H9 (cell line): ENCODE data around the gene SPTY2D1. TPM values are rescaled to one million over a fixed set of nuclear protein-coding genes. Genes with fewer than 3 reads are reported as not detected.

ENCODE experiments used
- DNase-seq: peaks from one replicate; pipeline ENCODE4 v3.0.0-alpha.2; 2017
- H2AFZ ChIP-seq: one replicate; pipeline ENCODE4 v1.6.1; 2013; ENCODE audit warnings: mild to moderate bottlenecking, low read length, control low read depth, moderate library complexity
- H2AK5ac ChIP-seq: 2 replicates; pipeline ENCODE4 v1.6.1; 2013; ENCODE audit warnings: low read length, control low read depth, mixed read lengths; ENCODE audit not compliant: insufficient read length
- H2BK120ac ChIP-seq: one replicate; pipeline ENCODE4 v1.6.1; 2013; ENCODE audit warnings: low read depth, mild to moderate bottlenecking, low read length, control low read depth, inconsistent platforms; ENCODE audit not compliant: poor library complexity, severe bottlenecking
- H2BK12ac ChIP-seq: 2 replicates; pipeline ENCODE4 v1.6.1; 2013; ENCODE audit warnings: low read length, control low read depth, mixed read lengths, low read depth; ENCODE audit not compliant: insufficient read length
- H2BK15ac ChIP-seq: 2 replicates; pipeline ENCODE4 v1.6.1; 2013; ENCODE audit warnings: low read depth, low read length, control low read depth
- H2BK20ac ChIP-seq: one replicate; pipeline ENCODE4 v1.6.1; 2013; ENCODE audit warnings: low read depth, mild to moderate bottlenecking, low read length, control low read depth, inconsistent platforms; ENCODE audit not compliant: poor library complexity, severe bottlenecking
- H2BK5ac ChIP-seq: 2 replicates; pipeline ENCODE4 v1.6.1; 2013; ENCODE audit warnings: low read length, control low read depth, mixed read lengths; ENCODE audit not compliant: insufficient read length
- H3K14ac ChIP-seq: 2 replicates; pipeline ENCODE4 v1.6.1; 2013; ENCODE audit warnings: low read length, control low read depth; ENCODE audit not compliant: insufficient read depth
- H3K18ac ChIP-seq: 2 replicates; pipeline ENCODE4 v1.6.1; 2013; ENCODE audit warnings: low read depth, mild to moderate bottlenecking, mixed read lengths, low read length, control low read depth; ENCODE audit not compliant: insufficient read length
- H3K23ac ChIP-seq: 2 replicates; pipeline ENCODE4 v1.6.1; 2013; ENCODE audit warnings: low read length, control low read depth, mixed read lengths, low read depth; ENCODE audit not compliant: insufficient read length
- H3K23me2 ChIP-seq: 2 replicates; pipeline ENCODE4 v1.6.1; 2013; ENCODE audit warnings: low read depth, mild to moderate bottlenecking, mixed read lengths, low read length, control low read depth; ENCODE audit not compliant: insufficient read length, poor library complexity, severe bottlenecking
- H3K27ac ChIP-seq: 2 replicates; pipeline ENCODE4 v1.5.1; 2013; ENCODE audit warnings: low read length, control low read depth, mixed read lengths, low read depth; ENCODE audit not compliant: insufficient read length
- H3K27me3 ChIP-seq: 2 replicates; pipeline ENCODE4 v1.6.1; 2013; ENCODE audit warnings: low read length, control low read depth, inconsistent platforms; ENCODE audit not compliant: insufficient read depth
- H3K4ac ChIP-seq: 2 replicates; pipeline ENCODE4 v1.6.1; 2013; ENCODE audit warnings: low read depth, mild to moderate bottlenecking, control low read depth, inconsistent platforms, low read length, moderate library complexity
- H3K4me1 ChIP-seq: 2 replicates; pipeline ENCODE4 v1.6.1; 2013; ENCODE audit warnings: low read length, control low read depth, inconsistent platforms; ENCODE audit not compliant: insufficient read depth
- H3K4me2 ChIP-seq: 2 replicates; pipeline ENCODE4 v1.6.1; 2013; ENCODE audit warnings: low read length, control low read depth, mixed read lengths; ENCODE audit not compliant: insufficient read length, insufficient read depth
- H3K56ac ChIP-seq: 2 replicates; pipeline ENCODE4 v1.6.1; 2013; ENCODE audit warnings: low read depth, mild to moderate bottlenecking, mixed read lengths, low read length, control low read depth; ENCODE audit not compliant: insufficient read length
- H3K79me1 ChIP-seq: 2 replicates; pipeline ENCODE4 v1.6.1; 2013; ENCODE audit warnings: low read depth, mild to moderate bottlenecking, moderate library complexity, low read length, control low read depth, inconsistent platforms; ENCODE audit not compliant: insufficient read depth, poor library complexity, severe bottlenecking
- H3K79me2 ChIP-seq: 2 replicates; pipeline ENCODE4 v1.6.1; 2013; ENCODE audit warnings: low read length, control low read depth, inconsistent platforms; ENCODE audit not compliant: insufficient read depth
- H3K9ac ChIP-seq: 2 replicates; pipeline ENCODE4 v1.6.1; 2013; ENCODE audit warnings: low read length, control low read depth, mixed read lengths; ENCODE audit not compliant: insufficient read length; ENCODE audit errors: extremely low read depth
- H3K9me3 ChIP-seq: one replicate; pipeline ENCODE4 v1.6.1; 2013; ENCODE audit warnings: low read depth, low read length, inconsistent platforms; ENCODE audit not compliant: control insufficient read depth
- H3T11ph ChIP-seq: one replicate; pipeline ENCODE4 v1.6.1; 2013; ENCODE audit warnings: mild to moderate bottlenecking, low read length, control low read depth, inconsistent platforms
- H4K20me1 ChIP-seq: one replicate; pipeline ENCODE4 v1.6.1; 2013; ENCODE audit not compliant: control insufficient read depth, insufficient read length, insufficient read depth
- H4K5ac ChIP-seq: 2 replicates; pipeline ENCODE4 v1.6.1; 2013; ENCODE audit warnings: low read depth, mild to moderate bottlenecking, mixed read lengths, low read length, control low read depth; ENCODE audit not compliant: insufficient read length
- H4K8ac ChIP-seq: replicated peaks from 2 replicates; pipeline ENCODE4 v1.6.1; 2013; ENCODE audit warnings: low read length, control low read depth, mixed read lengths, low read depth; ENCODE audit not compliant: insufficient read length
- H4K91ac ChIP-seq: 2 replicates; pipeline ENCODE4 v1.6.1; 2013; ENCODE audit warnings: low read depth, mild to moderate bottlenecking, moderate library complexity, mixed read lengths, low read length, control low read depth; ENCODE audit not compliant: insufficient read length
- H3K27ac Mint-ChIP-seq, 3 experiments: 2 replicates in 2 of 3; 3 replicates in 1 of 3; pipeline ENCODE4 v1.8.0; 2020 to 2021; ENCODE audit warnings: mixed read lengths in 3 of 3, mild to moderate bottlenecking in 1 of 3, moderate library complexity in 1 of 3
- H3K27me3 Mint-ChIP-seq: 2 replicates; pipeline ENCODE4 v1.8.0; 2021; ENCODE audit warnings: low read depth, mild to moderate bottlenecking, moderate library complexity, mixed read lengths
- H3K36me3 Mint-ChIP-seq, 3 experiments: 2 replicates in 2 of 3; 3 replicates in 1 of 3; pipeline ENCODE4 v1.8.0; 2020 to 2021; ENCODE audit warnings: low read depth in 3 of 3, mixed read lengths in 3 of 3; ENCODE audit not compliant: insufficient read depth in 1 of 3
- H3K4me1 Mint-ChIP-seq, 2 experiments: 2 replicates each; pipeline ENCODE4 v1.8.0; 2020; ENCODE audit warnings: mixed read lengths in 2 of 2
- H3K4me3 Mint-ChIP-seq, 2 experiments: 2 replicates in 1 of 2; 3 replicates in 1 of 2; pipeline ENCODE4 v1.8.0; 2020 to 2021; ENCODE audit warnings: mild to moderate bottlenecking in 2 of 2, mixed read lengths in 2 of 2, moderate library complexity in 1 of 2
- H3K9me3 Mint-ChIP-seq, 2 experiments: 2 replicates in 1 of 2; 3 replicates in 1 of 2; pipeline ENCODE4 v1.8.0; 2020; ENCODE audit warnings: mild to moderate bottlenecking in 2 of 2, mixed read lengths in 2 of 2, moderate library complexity in 1 of 2
- CTCF ChIP-seq: fragments of 200-600 bp; sonication (generic); conservative IDR thresholded peaks from 3 replicates; pipeline ENCODE4 v1.8.0; 2021; ENCODE audit warnings: antibody characterized with exemption, mild to moderate bottlenecking
- WGBS: extraction: QIAGEN DNeasy Blood & Tissue Kit; methylation state at CpG from one replicate; pipeline ENCODE4 v1.1.7; 2013; ENCODE audit warnings: missing lambda C conversion rate, low lambda C conversion rate, mixed read lengths; ENCODE audit not compliant: insufficient read length; ENCODE audit errors: extremely low coverage; 5-methylcytosine and 5-hydroxymethylcytosine counted together
- total RNA-seq: library from RNA; stranded (reverse); gene quantifications from 2 replicates; pipeline ENCODE4 v1.2.1, GENCODE V29; 2021

SPTY2D1 gene
- total RNA-seq, 1 experiment from 2014 or later: 15.9 TPM

DNA sequence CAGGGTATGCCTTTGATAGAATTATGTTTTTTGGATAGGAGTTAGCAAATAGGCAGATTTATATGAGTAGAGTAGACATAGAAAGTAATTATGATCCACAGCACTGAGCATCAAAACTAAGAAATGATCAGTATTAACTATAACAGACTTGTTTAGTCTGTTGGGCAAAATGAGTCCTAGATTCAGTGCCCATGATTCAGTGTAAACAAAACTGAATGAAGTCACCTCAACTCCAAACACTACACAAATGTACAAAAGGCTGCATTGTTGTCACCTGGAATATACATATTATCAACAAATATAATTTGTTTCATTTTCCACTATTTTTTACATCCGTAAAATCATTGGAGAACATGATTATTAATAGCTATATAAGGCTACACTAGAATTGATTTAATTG, 52.3 kb downstream of the SPTY2D1 start:
- no peak overlapping the region for H4K91ac ChIP-seq
- no peak overlapping the region for H3T11ph ChIP-seq
- H3K4me2 ChIP-seq: no peak overlapping the region
- peaks cover 0 to 3% of the 10 kb centered on the region in 2 experiments; a peak in 2 of 4 replicates for H3K4me1 Mint-ChIP-seq
- H3K79me1 ChIP-seq: no peaks in the 10 kb centered on the region
- no peak overlapping the region for H3K56ac ChIP-seq
- H2AFZ ChIP-seq: no peak overlapping the region
- no peak overlapping the region for H3K23ac ChIP-seq
- H2BK120ac ChIP-seq: no peak overlapping the region
- no peaks in the 10 kb centered on the region for H3K9me3 Mint-ChIP-seq
- H3K9me3 ChIP-seq: no peaks in the 10 kb centered on the region
- no peak overlapping the region for H2BK12ac ChIP-seq
- H3K9ac ChIP-seq: no peak overlapping the region
- no peak overlapping the region for H3K4ac ChIP-seq
- no peaks in the 10 kb centered on the region for H4K20me1 ChIP-seq
- H3K79me2 ChIP-seq: no peaks in the 10 kb centered on the region
- no peak overlapping the region for H4K5ac ChIP-seq
- no peaks in the 10 kb centered on the region for H3K23me2 ChIP-seq
- H3K36me3 Mint-ChIP-seq: peaks cover 0 to 9% (median 7%) of the 10 kb centered on the region in 3 experiments; a peak in 3 of 7 replicates
- H2BK5ac ChIP-seq: no peak overlapping the region
- no peak overlapping the region for H3K4me3 Mint-ChIP-seq
- H3K27me3 Mint-ChIP-seq: no peaks in the 10 kb centered on the region
- no CpG with 5 or more reads among the region's 1 CpG for WGBS
- no peak overlapping the region for H2AK5ac ChIP-seq
- H2BK20ac ChIP-seq: no peak overlapping the region
- H3K18ac ChIP-seq: no peak overlapping the region
- no peak for DNase-seq
- H3K4me1 ChIP-seq: no peaks in the 10 kb centered on the region
- H2BK15ac ChIP-seq: no peak overlapping the region
- no peak overlapping the region for H3K27ac Mint-ChIP-seq
- no peak for TF ChIP-seq CTCF
- H4K8ac ChIP-seq: no peak overlapping the region
- no peaks in the 10 kb centered on the region for H3K27me3 ChIP-seq
- H3K14ac ChIP-seq: no peak overlapping the region
- H3K27ac ChIP-seq: no peak overlapping the region
